Measurements from ENCODE around the gene TUFT1. TPM values are rescaled to one million over a fixed set of nuclear protein-coding genes. Genes with fewer than 3 reads are reported as not detected.

The TUFT1 gene
- total and polyA plus RNA-seq, 8 donors: 7.1 to 16.1 (median 11.0) TPM

DNA sequence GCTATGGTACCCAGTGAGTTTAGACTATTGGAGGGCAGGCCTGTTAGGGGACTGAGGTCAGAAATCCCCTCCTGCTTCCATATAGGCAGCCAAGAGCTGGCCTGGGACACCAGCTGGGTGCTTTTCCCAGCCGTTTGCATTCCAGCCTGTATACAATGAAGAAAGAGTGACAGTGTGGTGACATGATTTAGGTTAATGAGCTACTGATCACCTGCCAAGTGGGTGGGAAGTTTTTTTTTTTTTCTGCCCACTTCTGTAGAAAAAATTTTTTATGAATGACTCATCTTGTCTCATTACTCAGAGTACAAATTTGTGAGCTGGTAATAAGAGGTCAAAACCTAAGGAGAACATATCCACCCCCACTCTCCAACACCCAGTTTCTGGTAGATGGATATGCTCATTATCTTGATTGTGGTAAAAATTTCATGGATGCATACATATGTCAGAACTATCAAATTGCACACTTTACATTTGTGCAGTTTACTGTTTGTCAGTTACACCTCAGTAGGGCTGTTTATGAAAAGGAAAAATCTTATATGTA is 45.3 kb upstream of the TUFT1 start:
- FAIRE-seq (no peak), DNase-seq (peak in 1 of 6 donors; percentile 21), ATAC-seq (peak; percentile 63 to 93 (median 82))
- H3K4me1 ChIP-seq: peaks cover 0 to 4% (median 0%) of the 10 kb centered on the region in 3 donors
- peak overlapping the region in 2 of 4 donors; percentile 55 to 56 for H3K27ac ChIP-seq
- 0% methylated on average over 1 of the region's 1 CpG for WGBS, 2 donors
- no peak overlapping the region for H3K4me3 ChIP-seq
- H3K9me3 ChIP-seq: no peaks in the 10 kb centered on the region
- no peaks in the 10 kb centered on the region for H3K36me3 ChIP-seq
- H3K27me3 ChIP-seq: no peaks in the 10 kb centered on the region
- TF ChIP-seq, protein P1, sequence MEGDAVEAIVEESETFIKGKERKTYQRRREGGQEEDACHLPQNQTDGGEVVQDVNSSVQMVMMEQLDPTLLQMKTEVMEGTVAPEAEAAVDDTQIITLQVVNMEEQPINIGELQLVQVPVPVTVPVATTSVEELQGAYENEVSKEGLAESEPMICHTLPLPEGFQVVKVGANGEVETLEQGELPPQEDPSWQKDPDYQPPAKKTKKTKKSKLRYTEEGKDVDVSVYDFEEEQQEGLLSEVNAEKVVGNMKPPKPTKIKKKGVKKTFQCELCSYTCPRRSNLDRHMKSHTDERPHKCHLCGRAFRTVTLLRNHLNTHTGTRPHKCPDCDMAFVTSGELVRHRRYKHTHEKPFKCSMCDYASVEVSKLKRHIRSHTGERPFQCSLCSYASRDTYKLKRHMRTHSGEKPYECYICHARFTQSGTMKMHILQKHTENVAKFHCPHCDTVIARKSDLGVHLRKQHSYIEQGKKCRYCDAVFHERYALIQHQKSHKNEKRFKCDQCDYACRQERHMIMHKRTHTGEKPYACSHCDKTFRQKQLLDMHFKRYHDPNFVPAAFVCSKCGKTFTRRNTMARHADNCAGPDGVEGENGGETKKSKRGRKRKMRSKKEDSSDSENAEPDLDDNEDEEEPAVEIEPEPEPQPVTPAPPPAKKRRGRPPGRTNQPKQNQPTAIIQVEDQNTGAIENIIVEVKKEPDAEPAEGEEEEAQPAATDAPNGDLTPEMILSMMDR (IDR thresholded peaks at IDR 0.05): no peak
- intact Hi-C loops (cut with DNase I): no loop called here

- 73 to 75% methylated on average over 1 of the region's 1 CpG for WGBS, 2 donors
- TF ChIP-seq, protein P1 (IDR thresholded peaks at IDR 0.05): no peak
- no peak for DNase-seq
- H3K27me3 ChIP-seq: no peaks in the 10 kb centered on the region
- FAIRE-seq: no peak
- H3K4me1 ChIP-seq: peaks cover 0 to 4% (median 0%) of the 10 kb centered on the region in 3 donors
- H3K27ac ChIP-seq: peak overlapping the region in 2 of 4 donors; percentile 33 to 56
- H3K9me3 ChIP-seq: no peaks in the 10 kb centered on the region
- no peak overlapping the region for H3K4me3 ChIP-seq
- intact Hi-C loops (cut with DNase I): no loop called here
- ATAC-seq: peak in 1 of 4 donors; percentile 32
- H3K36me3 ChIP-seq: no peaks in the 10 kb centered on the region
These were observed 44.8 kb upstream of the TUFT1 start for GRCh38 chr1:151495316-151495715.

DNA sequence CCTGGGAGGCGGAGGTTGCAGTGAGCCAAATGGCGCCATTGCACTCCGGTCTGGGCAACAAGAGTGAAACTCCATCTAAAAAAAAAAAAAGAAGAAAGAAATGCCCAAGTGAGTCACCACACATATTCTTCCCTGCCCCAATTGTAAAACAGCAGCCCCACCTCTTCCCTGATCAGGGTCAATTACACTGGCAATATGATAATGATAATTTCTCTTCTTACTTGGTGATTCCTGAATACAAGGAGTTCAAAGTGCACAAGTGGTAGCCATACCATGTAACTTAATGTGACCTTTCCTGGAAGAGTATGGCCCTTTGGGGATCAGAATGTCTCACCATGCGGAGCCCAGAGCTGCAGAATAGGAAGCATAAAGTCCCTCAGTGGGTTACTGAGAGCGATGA is 40.7 kb upstream of the TUFT1 start:
- Histone ChIP-seq H3K4me3 (no peak overlapping the region), H3K27ac (no peak overlapping the region), H3K9me3 (no peaks in the 10 kb centered on the region), H3K27me3 (no peaks in the 10 kb centered on the region), H3K36me3 (no peaks in the 10 kb centered on the region), H3K4me1 (peaks cover 0 to 13% (median 0%) of the 10 kb centered on the region in 3 donors)
- no peak for DNase-seq
- WGBS, 2 donors: 93 to 95% methylated on average over 5 of the region's 5 CpGs
- intact Hi-C loops (cut with DNase I): no loop called here
- ATAC-seq: no peak
- TF ChIP-seq, protein P1 (IDR thresholded peaks at IDR 0.05): no peak
- no peak for FAIRE-seq

DNA sequence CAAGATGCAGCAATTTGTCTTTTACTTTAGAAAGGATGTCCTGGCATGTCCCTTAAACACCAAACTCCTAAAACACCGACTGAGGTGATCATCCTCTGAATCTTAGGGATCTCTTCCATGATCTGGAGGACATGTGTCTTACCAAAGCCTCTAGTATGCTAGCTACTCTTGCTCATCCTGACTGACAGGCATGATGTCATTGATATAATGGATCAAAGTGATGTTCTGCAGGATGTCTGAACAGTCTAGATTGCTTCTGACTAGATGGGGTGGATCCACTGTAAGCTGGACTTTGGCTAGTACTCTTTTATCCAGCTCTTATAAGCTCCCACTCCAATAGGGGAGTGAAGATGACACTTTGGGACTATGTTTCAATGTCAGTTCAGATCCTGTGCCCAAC is 40.2 kb upstream of the TUFT1 start:
- TF ChIP-seq, protein P1 (IDR thresholded peaks at IDR 0.05): no peak
- H3K4me1 ChIP-seq: peaks cover 0 to 13% (median 0%) of the 10 kb centered on the region in 3 donors
- FAIRE-seq: no peak
- no peaks in the 10 kb centered on the region for H3K27me3 ChIP-seq
- 76 to 90% methylated on average over 1 of the region's 1 CpG for WGBS, 2 donors
- no peak overlapping the region for H3K4me3 ChIP-seq
- DNase-seq: no peak
- H3K27ac ChIP-seq: no peak overlapping the region
- H3K36me3 ChIP-seq: no peaks in the 10 kb centered on the region
- H3K9me3 ChIP-seq: no peaks in the 10 kb centered on the region
- ATAC-seq: no peak
- intact Hi-C loops (cut with DNase I): no loop called here

GRCh38 chr1:151501474-151501873 is 38.6 kb upstream of the TUFT1 start:
- Histone ChIP-seq H3K4me3 (no peak overlapping the region), H3K4me1 (peaks cover 0 to 9% (median 0%) of the 10 kb centered on the region in 3 donors), H3K9me3 (no peaks in the 10 kb centered on the region), H3K27me3 (no peaks in the 10 kb centered on the region), H3K36me3 (no peaks in the 10 kb centered on the region), H3K27ac (no peak overlapping the region)
- FAIRE-seq (no peak), DNase-seq (peak in 2 of 6 donors; percentile 32 to 46), ATAC-seq (peak; percentile 86 to 96 (median 90))
- 48% methylated on average over 10 of the region's 10 CpGs for WGBS, 2 donors
- intact Hi-C loops (cut with DNase I): no loop called here
- TF ChIP-seq, protein P1 (IDR thresholded peaks at IDR 0.05): peak in 2 of 4 donors; percentile 11 to 24

All from pancreas (tissue), 10 donors.